ENCODE measurements around the gene ABCC4. TPM values are rescaled to one million over a fixed set of nuclear protein-coding genes. Genes with fewer than 3 reads are reported as not detected.

The ABCC4 gene
- total RNA-seq, 1 donor from 2014 or later = 4.0 TPM

DNA sequence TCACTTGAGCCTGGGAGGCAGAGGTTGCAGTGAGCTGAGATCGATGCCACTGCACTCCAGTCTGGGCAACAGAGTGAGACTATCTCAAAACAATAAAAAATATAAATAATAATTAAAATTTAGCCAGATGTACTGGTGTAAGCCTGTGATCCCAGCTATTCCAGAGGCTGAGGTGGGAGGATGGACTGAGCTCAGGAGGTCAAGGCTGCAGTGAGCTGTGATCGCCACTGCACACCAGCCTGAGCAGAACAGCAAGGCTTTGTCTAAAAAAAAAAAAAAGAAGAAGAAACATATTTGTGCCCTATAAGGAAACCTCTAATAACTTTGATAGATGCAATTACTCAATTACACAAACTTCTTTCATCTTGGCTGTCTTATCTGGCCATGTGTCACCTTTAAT is 52.3 kb downstream of the ABCC4 start:
- Mint-ChIP-seq H3K27me3 (ENCODE audit: unreplicated experiment) (no peaks in the 10 kb centered on the region), H3K27ac (ENCODE audit: unreplicated experiment) (no peak overlapping the region), H3K4me1 (ENCODE audit: unreplicated experiment) (no peaks in the 10 kb centered on the region), H3K9me3 (ENCODE audit: unreplicated experiment) (no peaks in the 10 kb centered on the region), H3K4me3 (ENCODE audit: unreplicated experiment) (no peak overlapping the region), H3K36me3 (ENCODE audit: unreplicated experiment) (peaks cover 4% of the 10 kb centered on the region)
- no peak for TF ChIP-seq CTCF (IDR thresholded peaks at IDR 0.05)
- no peak for DNase-seq (ENCODE audit: extremely low spot score, unreplicated experiment)

DNA sequence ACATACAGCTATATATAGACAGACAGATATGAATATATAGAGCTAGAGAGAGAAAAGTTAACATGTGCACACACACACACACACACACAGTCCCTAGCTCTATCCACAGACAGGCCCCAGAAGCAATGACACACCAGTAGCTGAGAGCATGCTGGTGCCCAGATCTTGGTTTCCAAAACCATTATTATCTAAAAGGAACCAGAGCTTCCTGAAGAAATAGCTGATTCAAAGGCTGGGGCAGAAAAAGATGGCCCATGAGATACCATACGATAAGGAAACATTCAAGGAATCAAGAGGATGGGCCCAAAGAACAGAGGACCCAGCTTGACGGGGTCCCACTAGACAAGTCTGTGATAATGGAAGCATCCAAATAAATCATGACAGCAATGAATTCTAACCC is 53.4 kb downstream of the ABCC4 start:
- H3K4me1 Mint-ChIP-seq (ENCODE audit: unreplicated experiment) = no peaks in the 10 kb centered on the region
- H3K27me3 Mint-ChIP-seq (ENCODE audit: unreplicated experiment) = no peaks in the 10 kb centered on the region
- H3K36me3 Mint-ChIP-seq (ENCODE audit: unreplicated experiment) = peaks cover 4% of the 10 kb centered on the region
- TF ChIP-seq CTCF (IDR thresholded peaks at IDR 0.05) = no peak
- H3K27ac Mint-ChIP-seq (ENCODE audit: unreplicated experiment) = no peak overlapping the region
- no peaks in the 10 kb centered on the region for H3K9me3 Mint-ChIP-seq (ENCODE audit: unreplicated experiment)
- H3K4me3 Mint-ChIP-seq (ENCODE audit: unreplicated experiment) = no peak overlapping the region
- no peak for DNase-seq (ENCODE audit: extremely low spot score, unreplicated experiment)

DNA sequence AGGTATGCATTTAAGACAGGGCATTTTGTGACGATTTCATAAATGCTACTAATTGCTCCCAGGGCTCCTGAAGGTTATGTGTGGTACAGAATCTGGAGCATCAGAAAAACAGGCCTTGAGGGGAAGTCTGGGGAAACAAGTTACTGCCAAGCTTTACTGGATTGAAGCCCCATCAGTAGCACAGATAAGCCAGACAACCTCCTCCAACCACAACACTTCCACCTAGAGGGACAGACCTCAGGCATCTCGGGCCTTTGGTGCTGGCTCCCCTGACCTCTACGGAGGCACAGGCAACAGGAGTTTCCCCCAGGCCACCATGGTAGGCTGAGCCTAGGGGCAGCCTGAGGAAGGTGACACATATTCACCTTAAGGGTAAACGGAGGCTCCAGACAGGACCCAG is 54.1 kb downstream of the ABCC4 start:
- Mint-ChIP-seq H3K36me3 (ENCODE audit: unreplicated experiment) (peaks cover 4% of the 10 kb centered on the region), H3K27ac (ENCODE audit: unreplicated experiment) (no peak overlapping the region), H3K27me3 (ENCODE audit: unreplicated experiment) (no peaks in the 10 kb centered on the region), H3K4me1 (ENCODE audit: unreplicated experiment) (no peaks in the 10 kb centered on the region), H3K4me3 (ENCODE audit: unreplicated experiment) (no peak overlapping the region), H3K9me3 (ENCODE audit: unreplicated experiment) (no peaks in the 10 kb centered on the region)
- no peak for TF ChIP-seq CTCF (IDR thresholded peaks at IDR 0.05)
- DNase-seq (ENCODE audit: extremely low spot score, unreplicated experiment) = no peak

- Mint-ChIP-seq H3K27ac (ENCODE audit: unreplicated experiment) (no peak overlapping the region), H3K4me1 (ENCODE audit: unreplicated experiment) (no peaks in the 10 kb centered on the region), H3K27me3 (ENCODE audit: unreplicated experiment) (no peaks in the 10 kb centered on the region), H3K4me3 (ENCODE audit: unreplicated experiment) (no peak overlapping the region), H3K36me3 (ENCODE audit: unreplicated experiment) (peaks cover 4% of the 10 kb centered on the region), H3K9me3 (ENCODE audit: unreplicated experiment) (no peaks in the 10 kb centered on the region)
- TF ChIP-seq CTCF (IDR thresholded peaks at IDR 0.05) = no peak
- DNase-seq (ENCODE audit: extremely low spot score, unreplicated experiment) = no peak
Measured at GRCh38 chr13:95246292-95247082, 54.8 kb downstream of the ABCC4 start.

GRCh38 chr13:95245071-95245470 is 56.2 kb downstream of the ABCC4 start:
- no peaks in the 10 kb centered on the region for H3K9me3 Mint-ChIP-seq (ENCODE audit: unreplicated experiment)
- TF ChIP-seq CTCF (IDR thresholded peaks at IDR 0.05) = no peak
- no peaks in the 10 kb centered on the region for H3K27me3 Mint-ChIP-seq (ENCODE audit: unreplicated experiment)
- peaks cover 4% of the 10 kb centered on the region for H3K36me3 Mint-ChIP-seq (ENCODE audit: unreplicated experiment)
- no peak overlapping the region for H3K27ac Mint-ChIP-seq (ENCODE audit: unreplicated experiment)
- DNase-seq (ENCODE audit: extremely low spot score, unreplicated experiment) = no peak
- H3K4me1 Mint-ChIP-seq (ENCODE audit: unreplicated experiment) = no peaks in the 10 kb centered on the region
- no peak overlapping the region for H3K4me3 Mint-ChIP-seq (ENCODE audit: unreplicated experiment)

Measured in osteocyte (in vitro differentiated cells).